Thyroid gland (tissue), 4 donors: Measurements from ENCODE around the gene ETFBKMT.

Source experiments
- POLR2A ChIP-seq, 2 donors: fragments of 450-650 bp; IDR thresholded peaks; one replicate each; pipeline ENCODE4 v1.6.1; 2017; ENCODE audit warnings: antibody characterized with exemption in 2 of 2, mild to moderate bottlenecking in 2 of 2, moderate library complexity in 1 of 2
- TF ChIP-seq, protein P1 (sequence below), 6 experiments: fragments of 200-600 bp in 3 of 6; fragments of 450-650 bp in 3 of 6; sonication (generic) in 3 of 6; IDR thresholded peaks; one replicate each; pipeline ENCODE4 v1.5.1; 2016 to 2019; ENCODE audit warnings: antibody characterized with exemption in 6 of 6, mild to moderate bottlenecking in 2 of 6, inconsistent platforms in 1 of 6, moderate library complexity in 1 of 6

DNA sequence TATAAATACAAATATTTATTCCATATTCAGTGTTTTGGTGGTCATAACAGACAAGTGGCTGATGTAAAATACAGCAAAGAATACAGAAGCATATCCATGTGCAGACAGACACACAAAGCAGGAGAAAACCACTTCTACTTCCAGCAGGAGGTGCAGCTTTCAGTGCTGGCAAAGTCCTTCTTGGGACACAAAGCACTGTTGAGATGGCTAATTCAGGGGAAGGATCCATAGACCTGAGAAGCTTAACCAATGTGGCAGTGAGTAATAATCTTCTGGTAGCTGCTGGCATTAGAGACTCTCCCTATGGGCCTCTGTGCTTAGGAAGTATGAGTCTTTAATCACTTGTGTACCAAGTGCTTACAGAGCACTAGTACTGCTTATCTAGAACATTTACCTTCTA, 42.6 kb downstream of the ETFBKMT start:
- TF ChIP-seq, protein P1, sequence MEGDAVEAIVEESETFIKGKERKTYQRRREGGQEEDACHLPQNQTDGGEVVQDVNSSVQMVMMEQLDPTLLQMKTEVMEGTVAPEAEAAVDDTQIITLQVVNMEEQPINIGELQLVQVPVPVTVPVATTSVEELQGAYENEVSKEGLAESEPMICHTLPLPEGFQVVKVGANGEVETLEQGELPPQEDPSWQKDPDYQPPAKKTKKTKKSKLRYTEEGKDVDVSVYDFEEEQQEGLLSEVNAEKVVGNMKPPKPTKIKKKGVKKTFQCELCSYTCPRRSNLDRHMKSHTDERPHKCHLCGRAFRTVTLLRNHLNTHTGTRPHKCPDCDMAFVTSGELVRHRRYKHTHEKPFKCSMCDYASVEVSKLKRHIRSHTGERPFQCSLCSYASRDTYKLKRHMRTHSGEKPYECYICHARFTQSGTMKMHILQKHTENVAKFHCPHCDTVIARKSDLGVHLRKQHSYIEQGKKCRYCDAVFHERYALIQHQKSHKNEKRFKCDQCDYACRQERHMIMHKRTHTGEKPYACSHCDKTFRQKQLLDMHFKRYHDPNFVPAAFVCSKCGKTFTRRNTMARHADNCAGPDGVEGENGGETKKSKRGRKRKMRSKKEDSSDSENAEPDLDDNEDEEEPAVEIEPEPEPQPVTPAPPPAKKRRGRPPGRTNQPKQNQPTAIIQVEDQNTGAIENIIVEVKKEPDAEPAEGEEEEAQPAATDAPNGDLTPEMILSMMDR (IDR thresholded peaks at IDR 0.05), result no peak
- TF ChIP-seq POLR2A (IDR thresholded peaks at IDR 0.05), result no peak
